Stimulated activated CD8-positive, alpha-beta memory T cell treated with anti-CD3 and anti-CD28 coated beads, Interleukin-4, amount 100 ng/mL, for 1 hour (primary cell): ENCODE results near the gene HS6ST2.
"Not testable (repeated sequence)": the region's sequence is repeated elsewhere in the genome, so short reads cannot be mapped to it uniquely, and the experiment has no call there.

Source experiments
- DNase-seq, 2 donors: peaks; one replicate each; pipeline ENCODE4 v3.0.0-alpha.2; 2020; ENCODE audit warnings: low read depth in 2 of 2, low spot score in 1 of 2

HS6ST2 gene

GRCh38 chrX:132958091-132958703 is at the start of gene HS6ST2:
Gene HS6ST2, minus strand, starts transcription at chrX:132958629.
- no peak for DNase-seq

GRCh38 chrX:133007458-133007857 is 49.0 kb upstream of the HS6ST2 start:
- DNase-seq = no peak

- DNase-seq = no peak
These were observed 47.2 kb upstream of the HS6ST2 start for GRCh38 chrX:133005616-133006015.

GRCh38 chrX:133005042-133005441 is 46.6 kb upstream of the HS6ST2 start:
- DNase-seq = no peak

GRCh38 chrX:132999209-132999608 is 40.8 kb upstream of the HS6ST2 start:
- no peak for DNase-seq

GRCh38 chrX:132990835-132991234 is 32.4 kb upstream of the HS6ST2 start:
- no peak for DNase-seq

- no peak for DNase-seq
These were observed 28.1 kb upstream of the HS6ST2 start for GRCh38 chrX:132986556-132986955.

GRCh38 chrX:132984058-132984650 is 25.7 kb upstream of the HS6ST2 start:
- no peak for DNase-seq

GRCh38 chrX:132983496-132983895 is 25.1 kb upstream of the HS6ST2 start:
- DNase-seq = no peak

GRCh38 chrX:132980035-132980434 is 21.6 kb upstream of the HS6ST2 start:
- not testable (repeated sequence) for DNase-seq

- DNase-seq = no peak
These were observed 10.0 kb upstream of the HS6ST2 start for GRCh38 chrX:132968296-132968949.

- no peak for DNase-seq
These were observed 8.6 kb upstream of the HS6ST2 start for GRCh38 chrX:132967049-132967448.

GRCh38 chrX:132965461-132965860 is 7.0 kb upstream of the HS6ST2 start:
- DNase-seq = no peak

GRCh38 chrX:132961511-132961910 is 3.1 kb upstream of the HS6ST2 start:
- DNase-seq = no peak

GRCh38 chrX:132957211-132958090 is 978 bp downstream of the HS6ST2 start:
- no peak for DNase-seq

GRCh38 chrX:132956421-132957210 is 1.8 kb downstream of the HS6ST2 start:
- DNase-seq = no peak

GRCh38 chrX:132955690-132956089 is 2.7 kb downstream of the HS6ST2 start:
- DNase-seq = no peak

GRCh38 chrX:132954323-132954722 is 4.1 kb downstream of the HS6ST2 start:
- no peak for DNase-seq

- DNase-seq = no peak
These were observed 5.1 kb downstream of the HS6ST2 start for GRCh38 chrX:132953354-132953753.

GRCh38 chrX:132948648-132949260 is 9.7 kb downstream of the HS6ST2 start:
- DNase-seq = no peak
